ENCODE results near the gene RAVER2.
A peak's percentile ranks its signal among the peaks of the same experiment; 100 is the strongest.

The RAVER2 gene

DNA sequence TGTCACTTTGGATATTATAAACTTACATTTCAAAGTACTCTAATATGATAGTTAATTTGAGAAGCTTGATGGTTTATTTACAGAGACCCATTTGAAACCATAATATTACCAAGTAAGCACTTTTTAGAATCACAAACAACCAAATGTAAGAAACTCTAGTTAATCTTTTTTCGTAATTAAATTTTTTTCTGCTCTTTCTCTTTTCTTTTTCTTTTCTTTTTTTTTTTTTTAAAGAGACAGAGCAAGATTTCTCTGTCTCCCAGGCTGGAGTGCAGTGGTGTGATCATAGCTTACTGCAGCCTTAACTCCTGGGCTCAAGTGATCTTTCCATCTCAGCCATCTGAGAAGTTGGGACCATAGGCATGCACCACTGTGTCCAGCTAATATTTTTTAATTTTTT lies 5.2 kb downstream of the RAVER2 start:
- no peak overlapping the region for H3K9ac ChIP-seq (ENCODE audit: low read length)
- H3K4me1 ChIP-seq (ENCODE audit: control insufficient read depth, insufficient read depth, low read length), result peaks cover 9% of the 10 kb centered on the region
- no peak overlapping the region for H3K4me3 ChIP-seq (ENCODE audit: low read length)
- H3K27me3 ChIP-seq (replicated peaks; ENCODE audit: control insufficient read depth, insufficient read depth, low read length), result no peaks in the 10 kb centered on the region
- H3K36me3 ChIP-seq (ENCODE audit: control insufficient read depth, insufficient read depth, low read length, severe bottlenecking), result no peaks in the 10 kb centered on the region
- no peak for DNase-seq (ENCODE audit: low read depth)
- no peaks in the 10 kb centered on the region for H3K9me3 ChIP-seq (ENCODE audit: control insufficient read depth, low read length)

GRCh38 chr1:64750875-64751274 lies 6.0 kb downstream of the RAVER2 start:
- Histone ChIP-seq H3K4me3 (ENCODE audit: low read length) (no peak overlapping the region), H3K36me3 (ENCODE audit: control insufficient read depth, insufficient read depth, low read length, severe bottlenecking) (no peaks in the 10 kb centered on the region), H3K9me3 (ENCODE audit: control insufficient read depth, low read length) (no peaks in the 10 kb centered on the region), H3K4me1 (ENCODE audit: control insufficient read depth, insufficient read depth, low read length) (peaks cover 11% of the 10 kb centered on the region), H3K27me3 (replicated peaks; ENCODE audit: control insufficient read depth, insufficient read depth, low read length) (no peaks in the 10 kb centered on the region), H3K9ac (ENCODE audit: low read length) (no peak overlapping the region)
- DNase-seq (ENCODE audit: low read depth), result peak; percentile 36

- no peak overlapping the region for H3K9ac ChIP-seq (ENCODE audit: low read length)
- DNase-seq (ENCODE audit: low read depth), result no peak
- no peaks in the 10 kb centered on the region for H3K36me3 ChIP-seq (ENCODE audit: control insufficient read depth, insufficient read depth, low read length, severe bottlenecking)
- no peaks in the 10 kb centered on the region for H3K9me3 ChIP-seq (ENCODE audit: control insufficient read depth, low read length)
- H3K27me3 ChIP-seq (replicated peaks; ENCODE audit: control insufficient read depth, insufficient read depth, low read length), result no peaks in the 10 kb centered on the region
- peaks cover 14% of the 10 kb centered on the region for H3K4me1 ChIP-seq (ENCODE audit: control insufficient read depth, insufficient read depth, low read length)
- no peak overlapping the region for H3K4me3 ChIP-seq (ENCODE audit: low read length)
Observed at GRCh38 chr1:64754173-64754572, 9.3 kb downstream of the RAVER2 start.

DNA sequence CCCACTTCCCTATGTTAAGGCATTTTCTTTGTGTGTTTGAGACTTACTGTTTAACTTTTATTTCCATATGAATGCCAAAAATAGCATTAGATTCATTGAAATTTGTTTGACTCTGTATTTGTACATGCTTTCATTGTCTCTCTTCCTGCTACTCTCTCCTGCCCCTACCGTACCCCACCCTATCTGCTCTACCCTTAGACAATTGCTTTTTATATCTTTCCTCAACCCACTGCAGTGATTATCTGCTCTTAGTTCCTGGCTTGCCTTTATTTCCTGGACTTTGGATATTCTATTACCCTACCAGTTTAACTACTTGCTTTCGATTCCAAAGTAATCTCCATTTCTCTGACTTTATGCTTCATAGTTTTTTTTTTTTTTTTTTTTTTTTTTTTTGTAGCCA lies 10.5 kb downstream of the RAVER2 start:
- Histone ChIP-seq H3K27me3 (replicated peaks; ENCODE audit: control insufficient read depth, insufficient read depth, low read length) (no peaks in the 10 kb centered on the region), H3K36me3 (ENCODE audit: control insufficient read depth, insufficient read depth, low read length, severe bottlenecking) (no peaks in the 10 kb centered on the region), H3K9me3 (ENCODE audit: control insufficient read depth, low read length) (no peaks in the 10 kb centered on the region), H3K4me1 (ENCODE audit: control insufficient read depth, insufficient read depth, low read length) (peaks cover 14% of the 10 kb centered on the region), H3K4me3 (ENCODE audit: low read length) (no peak overlapping the region), H3K9ac (ENCODE audit: low read length) (no peak overlapping the region)
- DNase-seq (ENCODE audit: low read depth), result no peak

- Histone ChIP-seq H3K9me3 (ENCODE audit: control insufficient read depth, low read length) (no peaks in the 10 kb centered on the region), H3K36me3 (ENCODE audit: control insufficient read depth, insufficient read depth, low read length, severe bottlenecking) (no peaks in the 10 kb centered on the region), H3K27me3 (replicated peaks; ENCODE audit: control insufficient read depth, insufficient read depth, low read length) (no peaks in the 10 kb centered on the region), H3K4me3 (ENCODE audit: low read length) (no peak overlapping the region), H3K4me1 (ENCODE audit: control insufficient read depth, insufficient read depth, low read length) (peaks cover 14% of the 10 kb centered on the region), H3K9ac (ENCODE audit: low read length) (no peak overlapping the region)
- no peak for DNase-seq (ENCODE audit: low read depth)
Observed at GRCh38 chr1:64756770-64757169, 11.9 kb downstream of the RAVER2 start.

DNA sequence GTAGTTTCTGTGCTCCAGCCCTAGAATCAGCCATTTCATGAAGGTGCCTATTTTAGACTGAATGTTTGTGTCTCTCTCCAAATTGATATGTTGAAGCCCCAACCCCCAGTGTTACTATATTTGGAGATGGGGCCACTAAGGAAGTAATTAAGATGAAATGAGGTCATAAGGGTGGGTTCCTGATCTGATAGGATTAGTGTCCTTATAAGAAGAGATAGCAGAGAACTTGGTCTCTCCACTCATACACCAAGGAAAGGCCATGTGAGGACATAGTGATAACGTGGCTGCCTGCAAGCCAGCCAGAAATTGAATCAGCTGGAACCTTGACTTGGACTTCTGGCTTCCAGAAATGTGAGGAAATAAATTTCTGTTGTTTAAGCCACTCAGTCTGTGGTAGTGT lies 12.3 kb downstream of the RAVER2 start:
- no peak for DNase-seq (ENCODE audit: low read depth)
- Histone ChIP-seq H3K4me3 (ENCODE audit: low read length) (no peak overlapping the region), H3K9ac (ENCODE audit: low read length) (no peak overlapping the region), H3K36me3 (ENCODE audit: control insufficient read depth, insufficient read depth, low read length, severe bottlenecking) (no peaks in the 10 kb centered on the region), H3K4me1 (ENCODE audit: control insufficient read depth, insufficient read depth, low read length) (peaks cover 14% of the 10 kb centered on the region), H3K9me3 (ENCODE audit: control insufficient read depth, low read length) (no peaks in the 10 kb centered on the region), H3K27me3 (replicated peaks; ENCODE audit: control insufficient read depth, insufficient read depth, low read length) (no peaks in the 10 kb centered on the region)

GRCh38 chr1:64758233-64758632 lies 13.4 kb downstream of the RAVER2 start:
- DNase-seq (ENCODE audit: low read depth), result no peak
- Histone ChIP-seq H3K9me3 (ENCODE audit: control insufficient read depth, low read length) (no peaks in the 10 kb centered on the region), H3K27me3 (replicated peaks; ENCODE audit: control insufficient read depth, insufficient read depth, low read length) (no peaks in the 10 kb centered on the region)

GRCh38 chr1:64759968-64760367 lies 15.1 kb downstream of the RAVER2 start:
- no peak overlapping the region for H3K9ac ChIP-seq (ENCODE audit: low read length)
- DNase-seq (ENCODE audit: low read depth), result no peak
- no peaks in the 10 kb centered on the region for H3K36me3 ChIP-seq (ENCODE audit: control insufficient read depth, insufficient read depth, low read length, severe bottlenecking)
- no peak overlapping the region for H3K4me3 ChIP-seq (ENCODE audit: low read length)
- H3K27me3 ChIP-seq (replicated peaks; ENCODE audit: control insufficient read depth, insufficient read depth, low read length), result no peaks in the 10 kb centered on the region
- no peaks in the 10 kb centered on the region for H3K9me3 ChIP-seq (ENCODE audit: control insufficient read depth, low read length)
- peaks cover 14% of the 10 kb centered on the region for H3K4me1 ChIP-seq (ENCODE audit: control insufficient read depth, insufficient read depth, low read length)

More at GRCh38 chr1:64758233-64758632, 13.4 kb downstream of the RAVER2 start:
- Histone ChIP-seq H3K4me3 (ENCODE audit: low read length) (no peak overlapping the region), H3K9ac (ENCODE audit: low read length) (no peak overlapping the region), H3K36me3 (ENCODE audit: control insufficient read depth, insufficient read depth, low read length, severe bottlenecking) (no peaks in the 10 kb centered on the region), H3K4me1 (ENCODE audit: control insufficient read depth, insufficient read depth, low read length) (peaks cover 14% of the 10 kb centered on the region)

GRCh38 chr1:64765012-64765411 lies 20.1 kb downstream of the RAVER2 start:
- DNase-seq (ENCODE audit: low read depth), result no peak
- Histone ChIP-seq H3K9me3 (ENCODE audit: control insufficient read depth, low read length) (no peaks in the 10 kb centered on the region), H3K9ac (ENCODE audit: low read length) (no peak overlapping the region), H3K4me3 (ENCODE audit: low read length) (no peak overlapping the region), H3K27me3 (replicated peaks; ENCODE audit: control insufficient read depth, insufficient read depth, low read length) (no peaks in the 10 kb centered on the region), H3K4me1 (ENCODE audit: control insufficient read depth, insufficient read depth, low read length) (no peaks in the 10 kb centered on the region), H3K36me3 (ENCODE audit: control insufficient read depth, insufficient read depth, low read length, severe bottlenecking) (no peaks in the 10 kb centered on the region)

GRCh38 chr1:64765826-64766225 lies 21.0 kb downstream of the RAVER2 start:
- DNase-seq (ENCODE audit: low read depth), result no peak
- no peak overlapping the region for H3K4me3 ChIP-seq (ENCODE audit: low read length)
- H3K27me3 ChIP-seq (replicated peaks; ENCODE audit: control insufficient read depth, insufficient read depth, low read length), result no peaks in the 10 kb centered on the region
- H3K36me3 ChIP-seq (ENCODE audit: control insufficient read depth, insufficient read depth, low read length, severe bottlenecking), result no peaks in the 10 kb centered on the region
- H3K9ac ChIP-seq (ENCODE audit: low read length), result no peak overlapping the region
- H3K9me3 ChIP-seq (ENCODE audit: control insufficient read depth, low read length), result peaks cover 4% of the 10 kb centered on the region
- H3K4me1 ChIP-seq (ENCODE audit: control insufficient read depth, insufficient read depth, low read length), result no peaks in the 10 kb centered on the region

DNA sequence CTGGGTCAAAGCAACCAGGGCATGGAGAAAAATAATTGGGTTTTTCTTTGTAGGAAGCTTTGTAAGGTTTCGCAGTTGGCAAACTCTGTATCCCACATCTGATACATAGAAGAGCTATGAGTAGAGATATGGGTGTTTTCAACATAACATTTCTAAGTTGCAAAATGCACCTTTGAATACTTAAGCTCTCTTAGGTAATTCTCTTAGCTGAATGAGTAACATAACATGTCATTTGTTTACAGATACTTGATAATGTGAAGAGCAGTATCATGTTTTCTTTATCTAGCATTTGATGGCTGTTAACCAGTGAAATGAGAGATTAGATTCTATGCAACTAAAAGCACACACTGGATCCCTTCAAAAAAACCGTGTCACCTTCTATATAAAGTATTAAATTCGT lies 21.6 kb downstream of the RAVER2 start:
- H3K9ac ChIP-seq (ENCODE audit: low read length), result no peak overlapping the region
- H3K36me3 ChIP-seq (ENCODE audit: control insufficient read depth, insufficient read depth, low read length, severe bottlenecking), result no peaks in the 10 kb centered on the region
- no peaks in the 10 kb centered on the region for H3K4me1 ChIP-seq (ENCODE audit: control insufficient read depth, insufficient read depth, low read length)
- H3K9me3 ChIP-seq (ENCODE audit: control insufficient read depth, low read length), result peaks cover 6% of the 10 kb centered on the region
- no peak overlapping the region for H3K4me3 ChIP-seq (ENCODE audit: low read length)
- no peaks in the 10 kb centered on the region for H3K27me3 ChIP-seq (replicated peaks; ENCODE audit: control insufficient read depth, insufficient read depth, low read length)
- no peak for DNase-seq (ENCODE audit: low read depth)

GRCh38 chr1:64769482-64769881 lies 24.6 kb downstream of the RAVER2 start:
- H3K9ac ChIP-seq (ENCODE audit: low read length), result no peak overlapping the region
- peaks cover 6% of the 10 kb centered on the region for H3K9me3 ChIP-seq (ENCODE audit: control insufficient read depth, low read length)
- no peak for DNase-seq (ENCODE audit: low read depth)
- no peaks in the 10 kb centered on the region for H3K27me3 ChIP-seq (replicated peaks; ENCODE audit: control insufficient read depth, insufficient read depth, low read length)
- no peaks in the 10 kb centered on the region for H3K4me1 ChIP-seq (ENCODE audit: control insufficient read depth, insufficient read depth, low read length)
- H3K4me3 ChIP-seq (ENCODE audit: low read length), result no peak overlapping the region
- no peaks in the 10 kb centered on the region for H3K36me3 ChIP-seq (ENCODE audit: control insufficient read depth, insufficient read depth, low read length, severe bottlenecking)
